WTC11 (cell line): Measurements from ENCODE around the gene TIMM13. TPM values are rescaled to one million over a fixed set of nuclear protein-coding genes. Genes with fewer than 3 reads are reported as not detected.

Experiments
- ATAC-seq: fragments of 200-7000 bp; cut with Tn5 transposase; 2 replicates; pipeline ENCODE4 v1.10.0; 2021; ENCODE audit warnings: mild to moderate bottlenecking, moderate library complexity
- CTCF ChIA-PET: fragments of 300-600 bp; sonication (Branson Sonifier 250); formaldehyde crosslinking; loops from one replicate; lab custom pipeline; 2021; ENCODE audit warnings: antibody characterized with exemption; lab: Charles Lee
- POLR2A ChIA-PET: fragments of 350-600 bp; sonication (Branson Sonifier 250); formaldehyde crosslinking; loops from one replicate; lab custom pipeline; 2021; ENCODE audit warnings: antibody characterized with exemption; lab: Charles Lee
- DNase-seq: peaks from one replicate; pipeline ENCODE4 v3.0.0; 2021; ENCODE audit warnings: low spot score
- H3K27ac Mint-ChIP-seq: 2 replicates; pipeline ENCODE4 v1.8.0; 2021; ENCODE audit warnings: mixed read lengths
- H3K27me3 Mint-ChIP-seq: 2 replicates; pipeline ENCODE4 v1.8.0; 2021; ENCODE audit warnings: low read depth, mild to moderate bottlenecking, moderate library complexity, mixed read lengths
- H3K36me3 Mint-ChIP-seq: 2 replicates; pipeline ENCODE4 v1.8.0; 2021; ENCODE audit warnings: mixed read lengths
- H3K4me1 Mint-ChIP-seq: 2 replicates; pipeline ENCODE4 v1.8.0; 2022; ENCODE audit warnings: mixed read lengths
- H3K4me3 Mint-ChIP-seq: 2 replicates; pipeline ENCODE4 v1.8.0; 2021; ENCODE audit warnings: mild to moderate bottlenecking, moderate library complexity, mixed read lengths
- H3K9me3 Mint-ChIP-seq: 2 replicates; pipeline ENCODE4 v1.8.0; 2021; ENCODE audit warnings: mixed read lengths
- ELF4 ChIP-seq: sonication (generic); formaldehyde crosslinking; IDR thresholded peaks from 2 replicates; pipeline ENCODE4 v1.8.1; 2022; ENCODE audit warnings: low read depth, mild to moderate bottlenecking, moderate library complexity, missing genetic modification reagents
- FOXK1 ChIP-seq: sonication (generic); formaldehyde crosslinking; IDR thresholded peaks from 2 replicates; pipeline ENCODE4 v1.8.0; 2022; ENCODE audit warnings: mild to moderate bottlenecking, moderate library complexity, missing genetic modification reagents
- GABPB1 ChIP-seq: sonication (generic); formaldehyde crosslinking; IDR thresholded peaks from 2 replicates; pipeline ENCODE4 v1.8.1; 2023; ENCODE audit warnings: mild to moderate bottlenecking, missing genetic modification reagents
- GTF2I ChIP-seq: fragments of 250-450 bp; sonication (Bioruptor Pico); conservative IDR thresholded peaks from 2 replicates; pipeline ENCODE4 v1.4.0; 2021; ENCODE audit warnings: mild to moderate bottlenecking
- NFATC4 ChIP-seq: fragments of 250-450 bp; sonication (Bioruptor Pico); IDR thresholded peaks from 2 replicates; pipeline ENCODE4 v1.9.0; 2021; ENCODE audit warnings: mild to moderate bottlenecking
- NR3C1 ChIP-seq: sonication (generic); formaldehyde crosslinking; conservative IDR thresholded peaks from 2 replicates; pipeline ENCODE4 v1.8.1; 2023; ENCODE audit warnings: low read depth, mild to moderate bottlenecking, missing genetic modification reagents
- ZNF219 ChIP-seq: sonication (generic); formaldehyde crosslinking; IDR thresholded peaks from 2 replicates; pipeline ENCODE4 v1.8.0; 2023; ENCODE audit warnings: missing genetic modification reagents, mild to moderate bottlenecking, borderline replicate concordance
- ZNF263 ChIP-seq: sonication (generic); formaldehyde crosslinking; IDR thresholded peaks from 2 replicates; pipeline ENCODE4 v1.8.1; 2022; ENCODE audit warnings: low read depth, mild to moderate bottlenecking, moderate library complexity, missing genetic modification reagents
- ZNF671 ChIP-seq: fragments of 250-450 bp; sonication (Bioruptor Pico); IDR thresholded peaks from 2 replicates; pipeline ENCODE4 v1.8.0; 2021; ENCODE audit warnings: mild to moderate bottlenecking
- total RNA-seq: library from RNA; stranded (reverse); gene quantifications from 3 replicates; pipeline ENCODE4 v1.2.3, GENCODE V29; 2021
- TF ChIP-seq, protein P1 (sequence below): sonication (generic); formaldehyde crosslinking; IDR thresholded peaks from 2 replicates; pipeline ENCODE4 v1.8.1; 2022; ENCODE audit warnings: low read depth, missing genetic modification reagents, borderline replicate concordance
- TF ChIP-seq, protein P2 (sequence below): sonication (generic); formaldehyde crosslinking; IDR thresholded peaks from 2 replicates; pipeline ENCODE4 v1.8.0; 2022; ENCODE audit warnings: mild to moderate bottlenecking, missing genetic modification reagents
- TF ChIP-seq, protein P3 (sequence below): sonication (generic); formaldehyde crosslinking; IDR thresholded peaks from 2 replicates; pipeline ENCODE4 v1.8.0; 2023; ENCODE audit warnings: missing genetic modification reagents
- TF ChIP-seq, protein P4 (sequence below): sonication (generic); formaldehyde crosslinking; IDR thresholded peaks from 2 replicates; pipeline ENCODE4 v1.8.1; 2023; ENCODE audit warnings: mild to moderate bottlenecking, missing genetic modification reagents
- TF ChIP-seq, protein P5 (sequence below): sonication (generic); formaldehyde crosslinking; IDR thresholded peaks from 2 replicates; pipeline ENCODE4 v1.8.1; 2023; ENCODE audit warnings: mild to moderate bottlenecking, missing genetic modification reagents

TIMM13 gene
- total RNA-seq, 1 experiment from 2014 or later, result 342 TPM

DNA sequence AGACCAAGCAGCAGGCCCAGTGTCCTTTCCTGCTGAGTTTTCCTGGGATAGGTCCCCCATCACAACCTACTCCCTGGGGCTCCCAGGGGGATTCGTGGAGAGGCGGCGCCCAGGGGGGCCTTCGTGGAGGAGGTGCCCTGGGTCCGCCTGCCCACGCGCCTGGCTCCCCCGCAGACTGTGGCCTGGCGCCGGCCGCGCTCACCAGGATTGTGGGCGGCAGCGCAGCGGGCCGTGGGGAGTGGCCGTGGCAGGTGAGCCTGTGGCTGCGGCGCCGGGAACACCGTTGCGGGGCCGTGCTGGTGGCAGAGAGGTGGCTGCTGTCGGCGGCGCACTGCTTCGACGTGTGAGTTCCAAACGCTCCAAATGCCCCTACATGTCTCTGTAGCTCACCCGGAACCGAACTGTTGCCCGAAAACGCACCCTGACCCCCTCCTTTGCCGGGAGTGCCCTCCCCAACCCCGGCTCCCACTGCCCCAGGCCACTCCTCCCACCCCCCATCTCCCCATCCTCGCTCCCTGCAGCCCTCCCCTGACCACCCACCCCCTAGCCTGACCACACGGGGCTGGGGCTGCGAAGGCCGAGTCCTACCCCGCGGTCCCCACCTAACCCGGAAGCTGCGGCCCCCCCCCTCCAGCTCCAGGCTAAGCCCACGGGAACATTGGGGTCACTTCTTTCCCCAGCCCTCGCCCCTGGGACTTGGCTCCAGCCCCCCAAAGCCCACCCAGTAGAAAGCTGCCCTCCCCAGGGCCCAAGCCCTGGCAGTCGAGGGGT lies 3.3 kb downstream of the TIMM13 start:
- TF ChIP-seq NFATC4 (CRISPR knock-in tag), result no peak
- 0 out of 2 replicates have a peak, but pooled peaks have one; percentile 30 for TF ChIP-seq ZNF263 (CRISPR knock-in tag)
- no peak for TF ChIP-seq FOXK1 (CRISPR knock-in tag)
- H3K36me3 Mint-ChIP-seq, result no peaks in the 10 kb centered on the region
- ATAC-seq (no peak), DNase-seq (no peak)
- no peak overlapping the region for H3K4me3 Mint-ChIP-seq
- ChIA-PET POLR2A (interaction anchor here (1.3 kb wide), 1 partner anchor 52 kb away, joined by 3 read pairs; the partner anchor contains the start of gene GADD45B), CTCF (interaction anchor here (0.7 to 2.5 kb wide), 4 partner anchors 39 to 190 kb away, joined by 3 to 11 read pairs (median 5); no protein-coding TSS in a partner anchor)
- H3K4me1 Mint-ChIP-seq, result peaks cover 24% of the 10 kb centered on the region
- no peak overlapping the region for H3K27ac Mint-ChIP-seq
- H3K9me3 Mint-ChIP-seq, result no peaks in the 10 kb centered on the region
- peaks cover 12% of the 10 kb centered on the region for H3K27me3 Mint-ChIP-seq

DNA sequence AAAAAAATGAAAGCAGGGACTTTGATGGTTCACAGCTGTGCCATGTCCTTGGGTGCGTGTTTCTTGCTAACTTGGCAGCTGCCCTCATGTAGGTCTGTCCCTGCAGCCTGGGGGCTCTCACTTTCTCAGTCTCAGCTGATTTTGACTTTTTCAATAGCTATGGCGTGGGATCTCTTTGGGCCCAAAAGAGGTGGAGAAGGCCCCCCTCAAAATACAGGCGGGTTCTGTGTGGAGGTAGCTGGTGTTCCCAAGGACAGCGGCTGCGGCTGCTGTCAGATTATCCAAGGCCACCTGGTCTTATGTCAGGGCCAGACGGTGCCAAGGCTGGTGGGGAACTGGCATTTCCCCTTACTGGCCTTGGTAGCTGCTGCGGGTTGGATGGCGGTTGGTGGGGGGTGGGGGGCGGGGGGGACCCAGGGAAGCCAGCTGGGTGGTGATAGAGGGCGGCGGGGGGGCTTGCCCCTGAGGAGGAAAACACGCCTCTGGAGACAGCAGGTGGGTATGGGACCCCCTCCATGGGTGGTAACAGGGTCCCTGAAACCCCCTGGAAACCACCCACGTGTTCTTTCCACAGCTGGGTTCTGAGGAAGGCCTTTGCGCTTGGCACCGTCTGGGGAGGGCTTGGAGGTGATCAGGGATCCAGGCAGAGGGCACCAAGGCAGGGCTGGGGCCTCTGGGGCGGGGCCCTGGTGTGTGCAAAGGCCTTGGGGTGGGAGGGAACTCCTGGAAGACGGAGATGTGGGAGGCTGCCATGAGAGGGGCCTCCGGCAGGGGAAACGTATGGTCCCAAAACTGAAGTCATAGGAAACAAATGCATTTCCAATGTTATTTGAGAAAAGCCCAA lies 4.1 kb downstream of the TIMM13 start:
- no peaks in the 10 kb centered on the region for H3K9me3 Mint-ChIP-seq
- CTCF ChIA-PET, result no interaction called here
- POLR2A ChIA-PET, result no interaction called here
- H3K4me3 Mint-ChIP-seq, result no peak overlapping the region
- no peak for TF ChIP-seq GTF2I (CRISPR knock-in tag)
- TF ChIP-seq ELF4 (CRISPR knock-in tag), result no peak
- TF ChIP-seq, protein P1, sequence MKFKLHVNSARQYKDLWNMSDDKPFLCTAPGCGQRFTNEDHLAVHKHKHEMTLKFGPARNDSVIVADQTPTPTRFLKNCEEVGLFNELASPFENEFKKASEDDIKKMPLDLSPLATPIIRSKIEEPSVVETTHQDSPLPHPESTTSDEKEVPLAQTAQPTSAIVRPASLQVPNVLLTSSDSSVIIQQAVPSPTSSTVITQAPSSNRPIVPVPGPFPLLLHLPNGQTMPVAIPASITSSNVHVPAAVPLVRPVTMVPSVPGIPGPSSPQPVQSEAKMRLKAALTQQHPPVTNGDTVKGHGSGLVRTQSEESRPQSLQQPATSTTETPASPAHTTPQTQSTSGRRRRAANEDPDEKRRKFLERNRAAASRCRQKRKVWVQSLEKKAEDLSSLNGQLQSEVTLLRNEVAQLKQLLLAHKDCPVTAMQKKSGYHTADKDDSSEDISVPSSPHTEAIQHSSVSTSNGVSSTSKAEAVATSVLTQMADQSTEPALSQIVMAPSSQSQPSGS (CRISPR knock-in tag), result no peak
- TF ChIP-seq, protein P2, sequence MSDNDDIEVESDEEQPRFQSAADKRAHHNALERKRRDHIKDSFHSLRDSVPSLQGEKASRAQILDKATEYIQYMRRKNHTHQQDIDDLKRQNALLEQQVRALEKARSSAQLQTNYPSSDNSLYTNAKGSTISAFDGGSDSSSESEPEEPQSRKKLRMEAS, result no peak
- TF ChIP-seq, protein P3, sequence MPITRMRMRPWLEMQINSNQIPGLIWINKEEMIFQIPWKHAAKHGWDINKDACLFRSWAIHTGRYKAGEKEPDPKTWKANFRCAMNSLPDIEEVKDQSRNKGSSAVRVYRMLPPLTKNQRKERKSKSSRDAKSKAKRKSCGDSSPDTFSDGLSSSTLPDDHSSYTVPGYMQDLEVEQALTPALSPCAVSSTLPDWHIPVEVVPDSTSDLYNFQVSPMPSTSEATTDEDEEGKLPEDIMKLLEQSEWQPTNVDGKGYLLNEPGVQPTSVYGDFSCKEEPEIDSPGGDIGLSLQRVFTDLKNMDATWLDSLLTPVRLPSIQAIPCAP (CRISPR knock-in tag), result no peak
- TF ChIP-seq ZNF219 (CRISPR knock-in tag), result no peak
- no peak for TF ChIP-seq NR3C1 (CRISPR knock-in tag)
- TF ChIP-seq, protein P4, sequence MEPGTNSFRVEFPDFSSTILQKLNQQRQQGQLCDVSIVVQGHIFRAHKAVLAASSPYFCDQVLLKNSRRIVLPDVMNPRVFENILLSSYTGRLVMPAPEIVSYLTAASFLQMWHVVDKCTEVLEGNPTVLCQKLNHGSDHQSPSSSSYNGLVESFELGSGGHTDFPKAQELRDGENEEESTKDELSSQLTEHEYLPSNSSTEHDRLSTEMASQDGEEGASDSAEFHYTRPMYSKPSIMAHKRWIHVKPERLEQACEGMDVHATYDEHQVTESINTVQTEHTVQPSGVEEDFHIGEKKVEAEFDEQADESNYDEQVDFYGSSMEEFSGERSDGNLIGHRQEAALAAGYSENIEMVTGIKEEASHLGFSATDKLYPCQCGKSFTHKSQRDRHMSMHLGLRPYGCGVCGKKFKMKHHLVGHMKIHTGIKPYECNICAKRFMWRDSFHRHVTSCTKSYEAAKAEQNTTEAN (CRISPR knock-in tag), result no peak
- no peak for TF ChIP-seq GABPB1 (CRISPR knock-in tag)
- no peak for TF ChIP-seq ZNF671 (CRISPR knock-in tag)
- TF ChIP-seq, protein P5, sequence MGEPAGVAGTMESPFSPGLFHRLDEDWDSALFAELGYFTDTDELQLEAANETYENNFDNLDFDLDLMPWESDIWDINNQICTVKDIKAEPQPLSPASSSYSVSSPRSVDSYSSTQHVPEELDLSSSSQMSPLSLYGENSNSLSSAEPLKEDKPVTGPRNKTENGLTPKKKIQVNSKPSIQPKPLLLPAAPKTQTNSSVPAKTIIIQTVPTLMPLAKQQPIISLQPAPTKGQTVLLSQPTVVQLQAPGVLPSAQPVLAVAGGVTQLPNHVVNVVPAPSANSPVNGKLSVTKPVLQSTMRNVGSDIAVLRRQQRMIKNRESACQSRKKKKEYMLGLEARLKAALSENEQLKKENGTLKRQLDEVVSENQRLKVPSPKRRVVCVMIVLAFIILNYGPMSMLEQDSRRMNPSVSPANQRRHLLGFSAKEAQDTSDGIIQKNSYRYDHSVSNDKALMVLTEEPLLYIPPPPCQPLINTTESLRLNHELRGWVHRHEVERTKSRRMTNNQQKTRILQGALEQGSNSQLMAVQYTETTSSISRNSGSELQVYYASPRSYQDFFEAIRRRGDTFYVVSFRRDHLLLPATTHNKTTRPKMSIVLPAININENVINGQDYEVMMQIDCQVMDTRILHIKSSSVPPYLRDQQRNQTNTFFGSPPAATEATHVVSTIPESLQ, result no peak
- peaks cover 17% of the 10 kb centered on the region for H3K4me1 Mint-ChIP-seq
- no peaks in the 10 kb centered on the region for H3K36me3 Mint-ChIP-seq
- peaks cover 12% of the 10 kb centered on the region for H3K27me3 Mint-ChIP-seq
- H3K27ac Mint-ChIP-seq, result no peak overlapping the region
- DNase-seq (no peak), ATAC-seq (no peak)
